ENCODE data around the gene WNT2B.

DNA sequence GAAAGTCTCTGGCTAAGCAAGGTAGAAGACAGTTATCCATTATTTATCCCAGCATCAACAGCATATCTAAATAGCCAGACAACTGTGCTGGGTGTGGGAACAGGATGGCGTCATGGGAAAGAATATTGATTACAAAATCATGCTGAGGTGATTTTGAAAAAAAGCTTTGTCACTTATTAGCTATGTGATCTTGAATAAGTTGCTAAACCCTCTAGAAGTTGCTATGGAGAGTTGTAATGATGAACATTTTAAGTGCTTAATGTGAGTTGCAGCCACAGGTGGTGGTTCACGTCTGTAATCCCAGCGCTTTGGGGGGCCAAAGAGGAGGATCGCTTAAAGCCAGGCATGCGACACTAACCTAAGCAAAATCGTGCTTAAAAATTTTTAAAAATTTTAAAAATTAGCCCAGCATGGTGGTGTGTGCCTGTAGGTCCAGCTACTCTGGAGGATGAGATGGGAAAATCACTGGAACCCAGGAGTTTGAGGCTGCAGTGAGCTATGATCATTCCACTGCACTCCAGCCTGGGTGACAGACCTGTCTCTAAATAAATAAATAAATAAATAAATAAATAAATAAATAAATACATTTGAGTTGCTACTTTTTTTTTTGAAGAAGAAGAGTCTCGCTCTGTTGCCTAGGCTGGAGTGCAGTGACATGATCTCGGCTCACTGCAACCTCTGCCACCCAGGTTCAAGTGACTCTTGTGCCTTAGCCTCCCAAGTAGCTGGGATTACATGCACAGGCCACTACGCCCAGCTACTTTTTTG lies 33.6 kb downstream of the WNT2B start:
- TF ChIP-seq ZFP37 (tag by site-specific recombination; IDR thresholded peaks at IDR 0.05) (no peak), ZNF549 (tag by site-specific recombination; IDR thresholded peaks at IDR 0.05) (no peak), ZNF280D (tag by site-specific recombination; IDR thresholded peaks at IDR 0.05) (no peak)
- TF ChIP-seq, protein P1, sequence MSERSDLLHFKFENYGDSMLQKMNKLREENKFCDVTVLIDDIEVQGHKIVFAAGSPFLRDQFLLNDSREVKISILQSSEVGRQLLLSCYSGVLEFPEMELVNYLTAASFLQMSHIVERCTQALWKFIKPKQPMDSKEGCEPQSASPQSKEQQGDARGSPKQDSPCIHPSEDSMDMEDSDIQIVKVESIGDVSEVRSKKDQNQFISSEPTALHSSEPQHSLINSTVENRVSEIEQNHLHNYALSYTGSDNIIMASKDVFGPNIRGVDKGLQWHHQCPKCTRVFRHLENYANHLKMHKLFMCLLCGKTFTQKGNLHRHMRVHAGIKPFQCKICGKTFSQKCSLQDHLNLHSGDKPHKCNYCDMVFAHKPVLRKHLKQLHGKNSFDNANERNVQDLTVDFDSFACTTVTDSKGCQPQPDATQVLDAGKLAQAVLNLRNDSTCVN (tag by site-specific recombination; optimal IDR thresholded peaks at IDR 0.05): no peak
- TF ChIP-seq, protein P2, sequence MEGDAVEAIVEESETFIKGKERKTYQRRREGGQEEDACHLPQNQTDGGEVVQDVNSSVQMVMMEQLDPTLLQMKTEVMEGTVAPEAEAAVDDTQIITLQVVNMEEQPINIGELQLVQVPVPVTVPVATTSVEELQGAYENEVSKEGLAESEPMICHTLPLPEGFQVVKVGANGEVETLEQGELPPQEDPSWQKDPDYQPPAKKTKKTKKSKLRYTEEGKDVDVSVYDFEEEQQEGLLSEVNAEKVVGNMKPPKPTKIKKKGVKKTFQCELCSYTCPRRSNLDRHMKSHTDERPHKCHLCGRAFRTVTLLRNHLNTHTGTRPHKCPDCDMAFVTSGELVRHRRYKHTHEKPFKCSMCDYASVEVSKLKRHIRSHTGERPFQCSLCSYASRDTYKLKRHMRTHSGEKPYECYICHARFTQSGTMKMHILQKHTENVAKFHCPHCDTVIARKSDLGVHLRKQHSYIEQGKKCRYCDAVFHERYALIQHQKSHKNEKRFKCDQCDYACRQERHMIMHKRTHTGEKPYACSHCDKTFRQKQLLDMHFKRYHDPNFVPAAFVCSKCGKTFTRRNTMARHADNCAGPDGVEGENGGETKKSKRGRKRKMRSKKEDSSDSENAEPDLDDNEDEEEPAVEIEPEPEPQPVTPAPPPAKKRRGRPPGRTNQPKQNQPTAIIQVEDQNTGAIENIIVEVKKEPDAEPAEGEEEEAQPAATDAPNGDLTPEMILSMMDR (tag by site-specific recombination; IDR thresholded peaks at IDR 0.05): no peak
